ENCODE data around the gene TNPO2.
A peak's percentile ranks its signal among the peaks of the same experiment; 100 is the strongest.
"Not testable (repeated sequence)": the region's sequence is repeated elsewhere in the genome, so short reads cannot be mapped to it uniquely, and the experiment has no call there.

The TNPO2 gene

GRCh38 chr19:12705169-12705568, 18.6 kb downstream of the TNPO2 start:
- no peak for ATAC-seq

- ATAC-seq: peak in 1 of 2 donors; percentile 35
Observed at GRCh38 chr19:12703046-12703445, 20.7 kb downstream of the TNPO2 start.

GRCh38 chr19:12701596-12702282, 22.0 kb downstream of the TNPO2 start:
- ATAC-seq: no peak

- no peak for ATAC-seq
Observed at GRCh38 chr19:12698138-12698537, 25.6 kb downstream of the TNPO2 start.

GRCh38 chr19:12697425-12697824, 26.3 kb downstream of the TNPO2 start:
- not testable (repeated sequence) for ATAC-seq

- ATAC-seq: peak; percentile 89 to 93
Observed at GRCh38 chr19:12696366-12697335, 27.1 kb downstream of the TNPO2 start, which contains the start of gene FBXW9. TSS of gene FBXW9 (minus strand) at chr19:12696631. CDS start at chr19:12696581, 50 bp downstream.

GRCh38 chr19:12695997-12696365, 27.8 kb downstream of the TNPO2 start:
- peak; percentile 11 to 25 for ATAC-seq

- ATAC-seq: no peak
Observed at GRCh38 chr19:12695514-12695913, 28.2 kb downstream of the TNPO2 start.

- no peak for ATAC-seq
Observed at GRCh38 chr19:12695096-12695495, 28.6 kb downstream of the TNPO2 start.

GRCh38 chr19:12694641-12695040, 29.1 kb downstream of the TNPO2 start:
- no peak for ATAC-seq

- no peak for ATAC-seq
Observed at GRCh38 chr19:12692960-12693359, 30.8 kb downstream of the TNPO2 start.

GRCh38 chr19:12689581-12690216, 34.0 kb downstream of the TNPO2 start:
- no peak for ATAC-seq

GRCh38 chr19:12689012-12689411, 34.7 kb downstream of the TNPO2 start:
- no peak for ATAC-seq

GRCh38 chr19:12687496-12688196, 36.1 kb downstream of the TNPO2 start, which contains the start of gene GNG14:
TSS of gene GNG14 (plus strand) at chr19:12687998. CDS start at chr19:12688049, 51 bp downstream.
- no peak for ATAC-seq

GRCh38 chr19:12685831-12686230, 37.9 kb downstream of the TNPO2 start:
- no peak for ATAC-seq

GRCh38 chr19:12681074-12681987, 42.4 kb downstream of the TNPO2 start, which contains the start of gene DHPS:
TSS of gene DHPS (minus strand) at chr19:12681880. CDS start at chr19:12681766, 114 bp downstream.
- ATAC-seq: peak; percentile 86

- ATAC-seq: no peak
Observed at GRCh38 chr19:12680034-12680433, 43.7 kb downstream of the TNPO2 start.

GRCh38 chr19:12678039-12678438, 45.7 kb downstream of the TNPO2 start:
- ATAC-seq: not testable (repeated sequence)

- no peak for ATAC-seq
Observed at GRCh38 chr19:12676928-12677327, 46.8 kb downstream of the TNPO2 start.

- ATAC-seq: peak; percentile 27 to 36
Observed at GRCh38 chr19:12676384-12676792, 47.3 kb downstream of the TNPO2 start.

- no peak for ATAC-seq
Observed at GRCh38 chr19:12675940-12676339, 47.8 kb downstream of the TNPO2 start.
